Ovary (tissue), 9 donors: Measurements from ENCODE around the gene LDHAL6B. TPM values are rescaled to one million over a fixed set of nuclear protein-coding genes. Genes with fewer than 3 reads are reported as not detected.

Source experiments
- DNase-seq, 5 donors: peaks; one replicate each; pipeline ENCODE4 v3.0.0-alpha.2; 2019 to 2020
- H3K27ac ChIP-seq, 2 donors: fragments of 200-600 bp; one replicate each; pipeline versions ENCODE4 v1.5.1 to v1.8.0; 2019 to 2022
- H3K27me3 ChIP-seq: fragments of 200-600 bp; one replicate; pipeline ENCODE4 v1.8.0; 2022
- H3K36me3 ChIP-seq: fragments of 200-600 bp; sonication (generic); one replicate; pipeline ENCODE4 v1.5.1; 2019
- H3K4me1 ChIP-seq: one replicate; pipeline ENCODE4 v1.8.1; 2013; ENCODE audit warnings: mild to moderate bottlenecking, moderate library complexity; ENCODE audit not compliant: insufficient read depth
- H3K4me3 ChIP-seq: fragments of 200-600 bp; sonication (generic); one replicate; pipeline ENCODE4 v1.5.1; 2017
- H3K9me3 ChIP-seq, 2 donors: fragments of 200-600 bp in 1 of 2; sonication (generic) in 1 of 2; one replicate each; pipeline versions ENCODE4 v1.5.1 to v1.8.1; 2013 to 2019; ENCODE audit warnings: mild to moderate bottlenecking in 1 of 2, moderate library complexity in 1 of 2
- EP300 ChIP-seq: sonication (generic); formaldehyde crosslinking; IDR thresholded peaks from one replicate; pipeline ENCODE4 v1.6.1; 2017; ENCODE audit warnings: antibody characterized with exemption
- POLR2A ChIP-seq: fragments of 450-650 bp; IDR thresholded peaks from one replicate; pipeline ENCODE4 v1.6.1; 2017; ENCODE audit warnings: antibody characterized with exemption, mild to moderate bottlenecking, moderate library complexity
- WGBS, 3 donors: extraction: QIAGEN DNeasy Blood & Tissue Kit in 1 of 3; methylation state at CpG; one replicate each; pipeline versions ENCODE4 v1.1.5 to v1.1.7; 2013 to 2017; 5-methylcytosine and 5-hydroxymethylcytosine counted together
- intact Hi-C, 4 donors: fragments of 100-400 bp; cut with DNase I; formaldehyde crosslinking; loops; one replicate each; pipeline versions ENCODE4 v1.11.0 to v1.15.1; 2022 to 2023
- polyA plus RNA-seq, 2 donors: library from polyadenylated mRNA; stranded (reverse); fragments of 200-250 nt in 1 of 2; fragments of 350-450 nt in 1 of 2; fragmentation: Illumina TruSeq in 1 of 2; extraction: RNeasy Lipid Tissue Mini Kit (QIAGEN cat#74804) in 1 of 2; gene quantifications; one replicate each; pipeline ENCODE4 v1.2.3, GENCODE V29; 2013 to 2014
- total RNA-seq, 7 donors: library from RNA; depleted of rRNA in 2 of 7; stranded (reverse); fragments of >200 nt in 2 of 7; fragmentation: NEBNext Ultra II Directional in 3 of 7; extraction: Animal tissue kit (Norgen Biotek cat#: 25700) in 3 of 7; gene quantifications; one replicate each; pipeline versions ENCODE4 v1.1.0 to v1.2.4, GENCODE V29; 2016 to 2023
- TF ChIP-seq, protein P1 (sequence below), 3 donors: fragments of 450-650 bp in 2 of 3; fragments of 200-600 bp in 1 of 3; IDR thresholded peaks; one replicate each; pipeline versions ENCODE4 v1.5.1 to v1.8.0; 2016 to 2022; ENCODE audit warnings: antibody characterized with exemption in 3 of 3, mild to moderate bottlenecking in 1 of 3
- donor health status: DM: no; HTN: no; CAD: no; lungs with moderate emphysema.
- donor health status: DM: no; HTN: no; CAD: no.
- donor health status: Bipolar disorder and iron deficiency.
- donor health status: DM: yes; HTN: yes; CAD: no.
- donor health status: DM: no; HTN: no; CAD: no.
- donor health status: DM: yes; HTN: yes; CAD: no.

The LDHAL6B gene
- total and polyA plus RNA-seq, 9 donors, result not detected

DNA sequence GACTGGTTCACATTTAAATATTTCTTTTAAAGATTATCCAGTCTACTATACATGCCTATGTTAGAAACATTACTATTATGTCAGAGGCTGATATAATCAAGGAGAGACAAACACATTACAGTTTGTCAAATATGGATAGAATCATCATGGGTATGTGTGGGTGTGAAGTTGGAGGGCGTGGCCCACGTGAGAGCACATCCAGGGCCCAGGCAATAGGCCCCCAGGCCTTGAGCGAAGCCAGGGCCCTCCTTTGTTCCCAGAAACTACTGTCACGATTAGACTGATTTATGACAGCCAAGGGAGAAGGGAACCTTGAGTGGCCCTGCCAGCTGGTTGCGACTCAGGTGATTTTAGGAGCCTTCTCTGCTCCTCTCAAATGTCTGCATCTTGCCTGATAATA lies 26.9 kb upstream of the LDHAL6B start:
- H3K9me3 ChIP-seq, result no peaks in the 10 kb centered on the region
- intact Hi-C loops, result no loop called here
- WGBS, 3 donors, result 87 to 97% (median 87%) methylated on average over 5 of the region's 5 CpGs
- no peaks in the 10 kb centered on the region for H3K36me3 ChIP-seq
- no peak for DNase-seq
- no peaks in the 10 kb centered on the region for H3K27me3 ChIP-seq
- no peak for TF ChIP-seq POLR2A
- TF ChIP-seq, protein P1, sequence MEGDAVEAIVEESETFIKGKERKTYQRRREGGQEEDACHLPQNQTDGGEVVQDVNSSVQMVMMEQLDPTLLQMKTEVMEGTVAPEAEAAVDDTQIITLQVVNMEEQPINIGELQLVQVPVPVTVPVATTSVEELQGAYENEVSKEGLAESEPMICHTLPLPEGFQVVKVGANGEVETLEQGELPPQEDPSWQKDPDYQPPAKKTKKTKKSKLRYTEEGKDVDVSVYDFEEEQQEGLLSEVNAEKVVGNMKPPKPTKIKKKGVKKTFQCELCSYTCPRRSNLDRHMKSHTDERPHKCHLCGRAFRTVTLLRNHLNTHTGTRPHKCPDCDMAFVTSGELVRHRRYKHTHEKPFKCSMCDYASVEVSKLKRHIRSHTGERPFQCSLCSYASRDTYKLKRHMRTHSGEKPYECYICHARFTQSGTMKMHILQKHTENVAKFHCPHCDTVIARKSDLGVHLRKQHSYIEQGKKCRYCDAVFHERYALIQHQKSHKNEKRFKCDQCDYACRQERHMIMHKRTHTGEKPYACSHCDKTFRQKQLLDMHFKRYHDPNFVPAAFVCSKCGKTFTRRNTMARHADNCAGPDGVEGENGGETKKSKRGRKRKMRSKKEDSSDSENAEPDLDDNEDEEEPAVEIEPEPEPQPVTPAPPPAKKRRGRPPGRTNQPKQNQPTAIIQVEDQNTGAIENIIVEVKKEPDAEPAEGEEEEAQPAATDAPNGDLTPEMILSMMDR (IDR thresholded peaks at IDR 0.05), result no peak
- TF ChIP-seq EP300, result no peak
- H3K27ac ChIP-seq, result no peak overlapping the region
- no peak overlapping the region for H3K4me3 ChIP-seq
- no peaks in the 10 kb centered on the region for H3K4me1 ChIP-seq

DNA sequence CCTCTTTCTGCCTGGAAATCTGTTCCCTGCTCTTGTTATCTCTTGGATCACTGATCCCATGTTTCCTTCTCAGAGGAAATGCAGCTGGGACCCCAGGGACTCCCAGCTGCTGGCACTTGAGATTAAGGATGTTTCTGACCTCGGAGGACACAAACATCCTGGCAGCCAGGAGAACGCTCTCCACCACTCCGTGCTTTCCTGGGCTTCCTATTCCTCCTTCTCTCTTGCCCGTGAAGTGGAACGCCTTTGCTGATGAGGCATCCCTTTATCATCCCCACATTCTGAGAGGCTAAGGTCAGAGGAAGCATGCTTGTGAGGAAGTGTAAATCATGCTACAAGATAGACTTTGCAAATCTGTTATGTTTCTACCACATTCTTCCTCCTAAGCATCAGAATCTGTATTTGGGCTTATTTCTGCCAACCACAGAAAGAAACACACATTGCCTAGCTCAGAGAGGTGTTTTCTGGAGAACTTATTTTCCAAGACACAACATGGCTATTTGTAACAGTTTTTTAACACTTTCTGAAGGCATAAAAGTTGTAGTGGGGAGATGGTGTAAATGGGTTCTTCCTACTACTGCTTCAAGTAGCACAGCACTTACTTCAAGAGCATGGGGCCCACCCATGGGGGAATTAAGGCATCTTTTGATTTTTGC lies 25.6 kb upstream of the LDHAL6B start:
- intact Hi-C loops, result no loop called here
- H3K9me3 ChIP-seq, result no peaks in the 10 kb centered on the region
- no peak overlapping the region for H3K4me3 ChIP-seq
- 19 to 23% (median 22%) methylated on average over 5 of the region's 5 CpGs for WGBS, 3 donors
- H3K27ac ChIP-seq, result no peak overlapping the region
- TF ChIP-seq, protein P1 (IDR thresholded peaks at IDR 0.05), result no peak
- TF ChIP-seq POLR2A (no peak), EP300 (no peak)
- no peaks in the 10 kb centered on the region for H3K36me3 ChIP-seq
- no peaks in the 10 kb centered on the region for H3K27me3 ChIP-seq
- H3K4me1 ChIP-seq, result no peaks in the 10 kb centered on the region
- DNase-seq, result no peak

DNA sequence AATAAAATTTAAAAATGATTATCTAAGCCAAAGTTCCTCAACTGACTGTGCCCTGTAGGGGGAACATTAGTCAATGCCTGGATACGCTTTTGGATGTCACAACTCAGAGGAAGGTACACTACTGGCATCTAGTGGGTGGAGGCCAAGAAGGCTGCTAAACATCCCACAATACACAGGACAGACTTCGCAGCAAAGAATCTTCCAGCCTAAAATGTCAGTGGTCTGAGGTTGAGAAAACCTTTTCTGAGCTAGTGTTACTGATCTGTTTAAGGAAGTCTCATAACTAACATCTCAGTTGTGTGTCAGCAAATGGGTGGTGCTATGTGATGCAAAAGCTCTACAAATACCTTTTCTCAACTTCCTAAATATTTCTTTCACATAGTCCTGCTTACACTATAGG lies 20.9 kb upstream of the LDHAL6B start:
- no peaks in the 10 kb centered on the region for H3K4me1 ChIP-seq
- peaks cover 0 to 3% of the 10 kb centered on the region in 2 donors for H3K9me3 ChIP-seq
- no peaks in the 10 kb centered on the region for H3K27me3 ChIP-seq
- no peak for DNase-seq
- intact Hi-C loops, result no loop called here
- no peak overlapping the region for H3K4me3 ChIP-seq
- no peak overlapping the region for H3K27ac ChIP-seq
- no peak for TF ChIP-seq EP300
- TF ChIP-seq, protein P1 (IDR thresholded peaks at IDR 0.05), result no peak
- TF ChIP-seq POLR2A, result no peak
- WGBS, 3 donors, result 67 to 83% (median 71%) methylated on average over 2 of the region's 2 CpGs
- H3K36me3 ChIP-seq, result no peaks in the 10 kb centered on the region

DNA sequence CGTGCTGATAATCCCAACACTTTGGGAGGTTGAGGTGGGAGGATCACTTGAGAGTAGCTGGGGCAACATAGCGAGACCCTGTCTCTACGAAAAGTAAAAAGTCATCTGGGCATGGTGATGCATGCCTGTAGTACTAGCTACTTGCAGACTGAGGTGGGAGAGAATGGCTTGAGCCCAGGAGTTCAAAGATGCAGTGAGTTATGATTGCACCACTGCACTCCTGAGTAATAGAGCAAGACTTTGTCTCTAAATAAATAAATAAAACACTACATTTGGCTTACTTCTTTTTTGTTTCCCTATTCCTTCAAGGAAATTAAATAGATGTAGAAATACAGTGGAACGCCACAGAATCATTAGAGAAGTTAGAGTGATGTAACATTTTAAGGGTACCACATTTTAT lies 20.1 kb upstream of the LDHAL6B start:
- Histone ChIP-seq H3K27ac (no peak overlapping the region), H3K4me1 (no peaks in the 10 kb centered on the region), H3K9me3 (peaks cover 0 to 3% of the 10 kb centered on the region in 2 donors), H3K27me3 (no peaks in the 10 kb centered on the region), H3K36me3 (no peaks in the 10 kb centered on the region), H3K4me3 (no peak overlapping the region)
- TF ChIP-seq EP300 (no peak), POLR2A (no peak)
- TF ChIP-seq, protein P1 (IDR thresholded peaks at IDR 0.05), result no peak
- no peak for DNase-seq
- intact Hi-C loops, result no loop called here
- WGBS, 3 donors, result 91 to 96% (median 95%) methylated on average over 4 of the region's 4 CpGs
